ENCODE data around the gene LIN28A. TPM values are rescaled to one million over a fixed set of nuclear protein-coding genes. Genes with fewer than 3 reads are reported as not detected.

Gene LIN28A
- total RNA-seq, 1 experiment from 2014 or later, result 1,289 TPM

DNA sequence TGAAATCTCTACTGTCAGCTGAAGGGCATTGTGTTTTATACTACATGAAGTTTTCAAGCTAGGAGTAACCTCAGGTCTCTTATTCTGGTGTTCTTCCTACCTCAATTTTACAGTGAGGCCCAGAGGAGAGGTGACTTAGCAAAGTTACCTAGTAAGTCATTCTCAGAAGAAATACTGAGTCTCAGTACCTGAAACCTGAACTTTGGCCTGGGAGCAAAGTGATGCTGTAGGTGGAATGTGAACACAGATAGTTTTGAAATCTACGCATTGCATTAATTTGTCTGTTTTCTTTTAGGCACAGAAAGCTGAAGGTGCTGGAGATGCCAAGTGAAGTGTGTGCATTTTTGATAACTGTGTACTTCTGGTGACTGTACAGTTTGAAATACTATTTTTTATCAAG lies 64.2 kb downstream of the LIN28A start:
- Histone ChIP-seq H3K9me3 (ENCODE audit: control insufficient read depth, low read depth, low read length) (no peaks in the 10 kb centered on the region), H2BK15ac (ENCODE audit: low read depth, low read length) (no peak overlapping the region), H3K56ac (ENCODE audit: insufficient read length, low read depth, low read length) (no peak overlapping the region), H2AK5ac (ENCODE audit: insufficient read length, low read length) (no peak overlapping the region), H2AFZ (ENCODE audit: low read length) (no peak overlapping the region), H4K20me1 (ENCODE audit: control insufficient read depth, insufficient read depth, insufficient read length) (no peaks in the 10 kb centered on the region), H3K27ac (ENCODE audit: insufficient read length, low read depth, low read length) (no peak overlapping the region), H3T11ph (ENCODE audit: low read length) (no peak overlapping the region), H2BK5ac (ENCODE audit: insufficient read length, low read length) (no peak overlapping the region), H3K23me2 (ENCODE audit: insufficient read length, low read depth, low read length, poor library complexity, severe bottlenecking) (peaks cover 10% of the 10 kb centered on the region), H3K23ac (ENCODE audit: insufficient read length, low read depth, low read length) (no peak overlapping the region), H2BK120ac (ENCODE audit: low read depth, low read length, poor library complexity, severe bottlenecking) (no peak overlapping the region), H3K4me2 (ENCODE audit: insufficient read depth, insufficient read length, low read length) (no peak overlapping the region), H3K79me2 (ENCODE audit: insufficient read depth, low read length) (peaks cover 4% of the 10 kb centered on the region; the same call in 1 of the 2 replicates), H4K91ac (ENCODE audit: insufficient read length, low read depth, low read length) (no peak overlapping the region), H2BK12ac (ENCODE audit: insufficient read length, low read depth, low read length) (no peak overlapping the region), H4K8ac (replicated peaks; ENCODE audit: insufficient read length, low read depth, low read length) (no peak overlapping the region), H3K79me1 (ENCODE audit: insufficient read depth, low read depth, low read length, poor library complexity, severe bottlenecking) (no peaks in the 10 kb centered on the region), H3K4me1 (ENCODE audit: insufficient read depth, low read length) (no peaks in the 10 kb centered on the region; the same call in 1 of the 2 replicates), H4K5ac (ENCODE audit: insufficient read length, low read depth, low read length) (no peak overlapping the region), H3K14ac (ENCODE audit: insufficient read depth, low read length) (no peak overlapping the region), H3K4ac (ENCODE audit: low read depth, low read length) (no peak overlapping the region), H2BK20ac (ENCODE audit: low read depth, low read length, poor library complexity, severe bottlenecking) (no peak overlapping the region), H3K27me3 (ENCODE audit: insufficient read depth, low read length) (no peaks in the 10 kb centered on the region), H3K18ac (ENCODE audit: insufficient read length, low read depth, low read length) (no peak overlapping the region), H3K9ac (ENCODE audit: extremely low read depth, insufficient read length, low read length) (no peak overlapping the region)
- no peak for DNase-seq
- Mint-ChIP-seq H3K27me3 (ENCODE audit: low read depth) (no peaks in the 10 kb centered on the region; the same call in 1 of the 2 replicates), H3K27ac (peak overlapping the region in 1 of 3 experiments; percentile 78; a peak in 1 of 7 replicates), H3K4me3 (peak overlapping the region in 1 of 2 experiments; percentile 88; a peak in 3 of 5 replicates), H3K4me1 (peaks cover 23 to 35% of the 10 kb centered on the region in 2 experiments), H3K36me3 (ENCODE audit: insufficient read depth in 1 of 3, low read depth in 3 of 3) (peaks cover 44 to 63% (median 57%) of the 10 kb centered on the region in 3 experiments), H3K9me3 (no peaks in the 10 kb centered on the region)
- TF ChIP-seq, protein P1, sequence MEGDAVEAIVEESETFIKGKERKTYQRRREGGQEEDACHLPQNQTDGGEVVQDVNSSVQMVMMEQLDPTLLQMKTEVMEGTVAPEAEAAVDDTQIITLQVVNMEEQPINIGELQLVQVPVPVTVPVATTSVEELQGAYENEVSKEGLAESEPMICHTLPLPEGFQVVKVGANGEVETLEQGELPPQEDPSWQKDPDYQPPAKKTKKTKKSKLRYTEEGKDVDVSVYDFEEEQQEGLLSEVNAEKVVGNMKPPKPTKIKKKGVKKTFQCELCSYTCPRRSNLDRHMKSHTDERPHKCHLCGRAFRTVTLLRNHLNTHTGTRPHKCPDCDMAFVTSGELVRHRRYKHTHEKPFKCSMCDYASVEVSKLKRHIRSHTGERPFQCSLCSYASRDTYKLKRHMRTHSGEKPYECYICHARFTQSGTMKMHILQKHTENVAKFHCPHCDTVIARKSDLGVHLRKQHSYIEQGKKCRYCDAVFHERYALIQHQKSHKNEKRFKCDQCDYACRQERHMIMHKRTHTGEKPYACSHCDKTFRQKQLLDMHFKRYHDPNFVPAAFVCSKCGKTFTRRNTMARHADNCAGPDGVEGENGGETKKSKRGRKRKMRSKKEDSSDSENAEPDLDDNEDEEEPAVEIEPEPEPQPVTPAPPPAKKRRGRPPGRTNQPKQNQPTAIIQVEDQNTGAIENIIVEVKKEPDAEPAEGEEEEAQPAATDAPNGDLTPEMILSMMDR (conservative IDR thresholded peaks at IDR 0.05), result no peak
- WGBS (ENCODE audit: extremely low coverage, insufficient read length, low lambda C conversion rate), result no CpG with 5 or more reads among the region's 1 CpG
